Transverse colon (tissue), 4 donors: Measurements from ENCODE around the gene RBFOX2.

ENCODE experiments used
- CTCF ChIP-seq, 5 experiments: fragments of 200-600 bp in 3 of 5; fragments of 450-650 bp in 2 of 5; sonication (generic) in 3 of 5; IDR thresholded peaks; 1 replicate in 2 of 5; 2 replicates in 3 of 5; pipeline ENCODE4 v1.5.1; 2016 to 2017; ENCODE audit warnings: antibody characterized with exemption in 5 of 5, inconsistent platforms in 3 of 5, mild to moderate bottlenecking in 2 of 5, moderate library complexity in 1 of 5
- EP300 ChIP-seq: sonication (generic); formaldehyde crosslinking; IDR thresholded peaks from one replicate; pipeline ENCODE4 v1.6.1; 2017; ENCODE audit warnings: antibody characterized with exemption, low read depth
- POLR2AphosphoS5 ChIP-seq, 3 donors: sonication (generic); formaldehyde crosslinking; IDR thresholded peaks; one replicate each; pipeline ENCODE4 v1.6.1; 2016; ENCODE audit warnings: antibody characterized with exemption in 3 of 3

GRCh38 chr22:35904336-35904692, 124.3 kb downstream of the RBFOX2 start:
- no peak for TF ChIP-seq CTCF (IDR thresholded peaks at IDR 0.05)
- TF ChIP-seq POLR2AphosphoS5 (IDR thresholded peaks at IDR 0.05) = no peak
- TF ChIP-seq EP300 = no peak
